Kidney (tissue), 14 donors: Measurements from ENCODE around the gene CNOT1. TPM values are rescaled to one million over a fixed set of nuclear protein-coding genes. Genes with fewer than 3 reads are reported as not detected.
A peak's percentile ranks its signal among the peaks of the same experiment; 100 is the strongest.

Experiments used
- DNase-seq, 5 donors: peaks; one replicate each; pipeline ENCODE4 v3.0.0-alpha.2; 2013 to 2020
- FAIRE-seq: peaks from 2 replicates; lab custom pipeline; 2012; peaks lifted over from hg19 to GRCh38; lab: Jason Lieb, UNC
- H3K27ac ChIP-seq, 2 donors: one replicate each; pipeline ENCODE4 v1.7.0; 2013; ENCODE audit warnings: low read depth in 2 of 2, low read length in 2 of 2, inconsistent platforms in 1 of 2
- H3K27me3 ChIP-seq: one replicate; pipeline ENCODE4 v1.7.1; 2013; ENCODE audit warnings: low read length, inconsistent platforms; ENCODE audit not compliant: control insufficient read depth, insufficient read depth
- H3K36me3 ChIP-seq, 3 donors: one replicate each; pipeline versions ENCODE4 v1.7.0 to v1.7.1; 2013; ENCODE audit warnings: low read length in 3 of 3, control low read depth in 1 of 3, inconsistent platforms in 1 of 3; ENCODE audit not compliant: insufficient read depth in 3 of 3, control insufficient read depth in 2 of 3
- H3K4me1 ChIP-seq, 3 donors: one replicate each; pipeline versions ENCODE4 v1.7.0 to v1.7.1; 2013; ENCODE audit warnings: low read length in 3 of 3, inconsistent platforms in 1 of 3, low read depth in 1 of 3; ENCODE audit not compliant: control insufficient read depth in 2 of 3, insufficient read depth in 2 of 3
- H3K4me3 ChIP-seq, 3 donors: one replicate each; pipeline versions ENCODE4 v1.7.0 to v1.8.1; 2013; ENCODE audit warnings: low read length in 3 of 3, control low read depth in 1 of 3, inconsistent platforms in 1 of 3
- H3K9ac ChIP-seq, 3 donors: one replicate each; pipeline versions ENCODE4 v1.7.0 to v1.7.1; 2013; ENCODE audit warnings: low read length in 3 of 3, control low read depth in 1 of 3, inconsistent platforms in 1 of 3
- H3K9me3 ChIP-seq, 3 donors: one replicate each; pipeline versions ENCODE4 v1.7.0 to v1.7.1; 2013; ENCODE audit warnings: low read length in 3 of 3, control low read depth in 1 of 3, inconsistent platforms in 1 of 3; ENCODE audit not compliant: control insufficient read depth in 2 of 3, insufficient read depth in 1 of 3
- intact Hi-C: fragments of 100-400 bp; cut with DNase I; formaldehyde crosslinking; loops from one replicate; pipeline ENCODE4 v1.11.1; 2022
- polyA plus RNA-seq: library from polyadenylated mRNA; stranded (reverse); fragments of 350-450 nt; fragmentation: Illumina TruSeq; extraction: RNeasy Lipid Tissue Mini Kit (QIAGEN cat#74804); gene quantifications from one replicate; pipeline ENCODE4 v1.2.3, GENCODE V29; 2014; ENCODE audit warnings: low read depth, low replicate concordance; ENCODE audit not compliant: insufficient read depth
- total RNA-seq: library from RNA; stranded (reverse); fragmentation: NEBNext Ultra II Directional; extraction: Animal tissue kit (Norgen Biotek cat#: 25700); gene quantifications from one replicate; pipeline ENCODE4 v1.2.1, GENCODE V29; 2021
- TF ChIP-seq, protein P1 (sequence below): IDR thresholded peaks from 3 replicates; pipeline ENCODE4 v1.5.1; 2012; ENCODE audit warnings: mild to moderate bottlenecking, moderate library complexity, borderline replicate concordance; ENCODE audit not compliant: insufficient read depth; ENCODE audit errors: extremely low read depth
- donor health status: control.
- donor health status: control.
- donor health status: control.
- donor health status: control.
- donor health status: control.
- donor health status: DM: yes; HTN: yes; CAD: no.
- donor health status: Normal renal cell carcinoma (clear cell type).

The CNOT1 gene
- total and polyA plus RNA-seq, 2 donors from 2014 or later, result 54.8 to 147 TPM

- TF ChIP-seq, protein P1, sequence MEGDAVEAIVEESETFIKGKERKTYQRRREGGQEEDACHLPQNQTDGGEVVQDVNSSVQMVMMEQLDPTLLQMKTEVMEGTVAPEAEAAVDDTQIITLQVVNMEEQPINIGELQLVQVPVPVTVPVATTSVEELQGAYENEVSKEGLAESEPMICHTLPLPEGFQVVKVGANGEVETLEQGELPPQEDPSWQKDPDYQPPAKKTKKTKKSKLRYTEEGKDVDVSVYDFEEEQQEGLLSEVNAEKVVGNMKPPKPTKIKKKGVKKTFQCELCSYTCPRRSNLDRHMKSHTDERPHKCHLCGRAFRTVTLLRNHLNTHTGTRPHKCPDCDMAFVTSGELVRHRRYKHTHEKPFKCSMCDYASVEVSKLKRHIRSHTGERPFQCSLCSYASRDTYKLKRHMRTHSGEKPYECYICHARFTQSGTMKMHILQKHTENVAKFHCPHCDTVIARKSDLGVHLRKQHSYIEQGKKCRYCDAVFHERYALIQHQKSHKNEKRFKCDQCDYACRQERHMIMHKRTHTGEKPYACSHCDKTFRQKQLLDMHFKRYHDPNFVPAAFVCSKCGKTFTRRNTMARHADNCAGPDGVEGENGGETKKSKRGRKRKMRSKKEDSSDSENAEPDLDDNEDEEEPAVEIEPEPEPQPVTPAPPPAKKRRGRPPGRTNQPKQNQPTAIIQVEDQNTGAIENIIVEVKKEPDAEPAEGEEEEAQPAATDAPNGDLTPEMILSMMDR, result no peak
- Histone ChIP-seq H3K36me3 (no peaks in the 10 kb centered on the region), H3K9me3 (no peaks in the 10 kb centered on the region), H3K4me3 (peak overlapping the region; percentile 43 to 44 (median 44)), H3K4me1 (peaks cover 0 to 9% (median 0%) of the 10 kb centered on the region in 3 donors), H3K27me3 (no peaks in the 10 kb centered on the region), H3K9ac (peak overlapping the region in 2 of 3 donors; percentile 32 to 58), H3K27ac (no peak overlapping the region)
- DNase-seq (peak; percentile 75 to 92 (median 88)), FAIRE-seq (no peak)
- intact Hi-C loops, result no loop called here
Measured at GRCh38 chr16:58501242-58502131, 128.1 kb downstream of the CNOT1 start.

GRCh38 chr16:58500430-58501241 lies 129.0 kb downstream of the CNOT1 start:
- H3K27me3 ChIP-seq, result no peaks in the 10 kb centered on the region
- H3K27ac ChIP-seq, result no peak overlapping the region
- H3K9ac ChIP-seq, result peak overlapping the region in 1 of 3 donors; percentile 58
- intact Hi-C loops, result no loop called here
- no peak for FAIRE-seq
- no peaks in the 10 kb centered on the region for H3K36me3 ChIP-seq
- DNase-seq, result peak in 4 of 5 donors; percentile 26 to 79 (median 54)
- peak overlapping the region in 2 of 3 donors; percentile 16 to 44 for H3K4me3 ChIP-seq
- no peaks in the 10 kb centered on the region for H3K9me3 ChIP-seq
- peaks cover 0 to 9% (median 0%) of the 10 kb centered on the region in 3 donors for H3K4me1 ChIP-seq
- TF ChIP-seq, protein P1, result no peak

DNA sequence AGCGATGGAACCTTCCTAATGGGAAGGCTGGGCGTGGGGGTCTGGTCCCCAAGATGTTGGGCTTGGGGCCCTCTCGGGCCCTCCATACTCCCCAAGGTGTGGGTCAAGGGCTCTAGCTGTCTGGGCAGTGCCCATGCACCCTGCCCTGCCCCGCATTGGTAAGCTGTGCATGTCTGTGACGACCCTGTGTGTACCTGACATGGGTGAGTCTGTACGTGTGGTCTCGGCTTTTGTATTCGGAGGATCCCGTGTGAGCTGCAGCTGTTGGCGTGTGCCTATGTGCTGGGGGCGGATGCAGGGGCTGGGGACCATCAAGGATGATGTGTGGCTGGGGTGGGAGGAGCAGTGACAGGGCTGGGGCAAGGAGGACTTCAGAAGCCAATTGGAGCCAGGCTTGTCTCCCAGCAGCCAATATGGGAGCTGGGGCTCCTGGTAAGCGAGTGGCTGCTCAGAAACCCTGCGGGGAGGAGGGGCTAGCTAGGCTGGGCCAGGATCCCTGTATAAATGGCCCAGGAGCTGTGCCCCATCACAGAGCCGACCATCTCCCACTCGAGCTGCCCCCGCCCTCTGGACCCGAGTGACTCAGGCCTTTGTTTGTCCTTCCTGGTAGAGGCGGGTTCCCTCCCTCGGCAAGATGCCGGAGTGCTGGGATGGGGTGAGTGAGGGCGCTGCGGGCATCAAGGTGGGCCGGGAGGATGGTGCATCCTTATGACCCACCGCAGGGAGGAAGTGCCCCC lies 129.8 kb downstream of the CNOT1 start, which contains the start of gene NDRG4:
Gene NDRG4, plus strand, starts transcription at position 529 of the 737 bp plus-strand sequence. Its CDS starts 106 bp downstream, at position 635.
- intact Hi-C loops, result no loop called here
- FAIRE-seq (no peak), DNase-seq (peak; percentile 79 to 94 (median 91))
- no peaks in the 10 kb centered on the region for H3K36me3 ChIP-seq
- peaks cover 0 to 9% (median 0%) of the 10 kb centered on the region in 3 donors for H3K4me1 ChIP-seq
- H3K9me3 ChIP-seq, result no peaks in the 10 kb centered on the region
- H3K27ac ChIP-seq, result no peak within 1 kb of the TSS
- H3K9ac ChIP-seq, result no peak within 1 kb of the TSS
- H3K27me3 ChIP-seq, result no peaks in the 10 kb centered on the region
- H3K4me3 ChIP-seq, result peak within 1 kb of the TSS in 2 of 3 donors; percentile 2 to 44
- TF ChIP-seq, protein P1, result no peak
